ENCODE measurements around the gene SARDH. TPM values are rescaled to one million over a fixed set of nuclear protein-coding genes. Genes with fewer than 3 reads are reported as not detected.
A peak's percentile ranks its signal among the peaks of the same experiment; 100 is the strongest.

SARDH gene
- total RNA-seq, 1 experiment from 2014 or later: 5.3 TPM

DNA sequence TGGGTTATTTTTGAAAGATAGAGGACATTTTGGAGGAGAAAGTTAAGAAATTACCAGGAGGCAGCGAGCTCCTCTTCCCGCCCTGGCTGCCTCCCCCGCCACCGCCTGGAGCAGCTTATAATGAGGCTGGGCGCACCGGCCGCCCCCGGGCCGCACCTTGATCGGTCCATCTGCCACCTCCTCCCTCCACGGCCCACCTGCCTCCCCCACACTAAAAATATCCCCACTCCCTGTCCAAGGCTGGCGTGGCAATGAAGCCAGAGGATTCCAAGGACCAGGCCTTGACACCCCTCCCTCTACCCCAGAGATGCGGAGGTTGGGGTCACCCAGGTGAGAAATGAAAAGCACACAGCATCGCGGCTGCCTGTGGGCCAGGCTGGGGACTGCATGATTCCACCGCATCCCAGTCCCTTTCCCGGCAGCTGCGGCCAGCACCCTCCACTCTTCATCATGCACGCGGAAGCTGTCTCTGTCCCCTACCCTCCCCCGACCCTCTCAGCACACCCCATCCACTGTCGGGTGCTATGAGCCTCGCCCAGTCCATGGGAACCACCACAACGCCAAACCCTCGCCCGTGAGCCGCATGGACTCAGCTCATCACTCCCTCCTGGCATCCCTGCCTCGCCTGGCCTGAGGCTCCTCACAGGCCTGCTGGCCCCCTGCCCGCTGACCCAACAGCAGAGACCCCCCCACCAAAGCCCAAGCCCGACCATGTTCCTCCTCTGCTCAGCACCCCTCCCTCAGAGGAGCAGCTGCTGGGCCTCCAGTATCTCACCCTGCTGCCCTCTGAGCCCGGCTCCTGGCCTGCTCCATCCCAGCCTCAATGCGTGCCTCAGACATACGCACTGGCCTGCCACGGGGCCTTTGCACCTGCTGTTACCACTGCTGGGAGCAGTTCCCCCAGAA lies 50.0 kb downstream of the SARDH start:
- DNase-seq: no peak
- H3K4me1 Mint-ChIP-seq: peaks cover 5 to 10% of the 10 kb centered on the region in 2 experiments; a peak in 2 of 4 replicates
- Histone ChIP-seq H3K27me3 (ENCODE audit: insufficient read depth, low read length) (no peaks in the 10 kb centered on the region), H3K23ac (ENCODE audit: insufficient read length, low read depth, low read length) (no peak overlapping the region), H3K18ac (ENCODE audit: insufficient read length, low read depth, low read length) (no peak overlapping the region), H3K9me3 (ENCODE audit: control insufficient read depth, low read depth, low read length) (no peaks in the 10 kb centered on the region), H4K20me1 (ENCODE audit: control insufficient read depth, insufficient read depth, insufficient read length) (peaks cover 2% of the 10 kb centered on the region), H2AK5ac (ENCODE audit: insufficient read length, low read length) (no peak overlapping the region), H3K23me2 (ENCODE audit: insufficient read length, low read depth, low read length, poor library complexity, severe bottlenecking) (peaks cover 5% of the 10 kb centered on the region), H3K4ac (ENCODE audit: low read depth, low read length) (no peak overlapping the region), H2BK15ac (ENCODE audit: low read depth, low read length) (no peak overlapping the region), H3K4me2 (ENCODE audit: insufficient read depth, insufficient read length, low read length) (no peak overlapping the region), H2BK120ac (ENCODE audit: low read depth, low read length, poor library complexity, severe bottlenecking) (no peak overlapping the region), H3K79me1 (ENCODE audit: insufficient read depth, low read depth, low read length, poor library complexity, severe bottlenecking) (no peaks in the 10 kb centered on the region), H4K5ac (ENCODE audit: insufficient read length, low read depth, low read length) (no peak overlapping the region), H4K8ac (replicated peaks; ENCODE audit: insufficient read length, low read depth, low read length) (no peak overlapping the region), H3K4me1 (ENCODE audit: insufficient read depth, low read length) (no peaks in the 10 kb centered on the region), H2BK5ac (ENCODE audit: insufficient read length, low read length) (no peak overlapping the region), H2BK12ac (ENCODE audit: insufficient read length, low read depth, low read length) (no peak overlapping the region), H4K91ac (ENCODE audit: insufficient read length, low read depth, low read length) (no peak overlapping the region), H3K14ac (ENCODE audit: insufficient read depth, low read length) (no peak overlapping the region; the same call in 1 of the 2 replicates), H3K9ac (ENCODE audit: extremely low read depth, insufficient read length, low read length) (no peak overlapping the region), H3K27ac (ENCODE audit: insufficient read length, low read depth, low read length) (no peak overlapping the region), H2BK20ac (ENCODE audit: low read depth, low read length, poor library complexity, severe bottlenecking) (no peak overlapping the region), H3T11ph (ENCODE audit: low read length) (no peak overlapping the region), H3K79me2 (ENCODE audit: insufficient read depth, low read length) (no peaks in the 10 kb centered on the region), H2AFZ (ENCODE audit: low read length) (no peak overlapping the region), H3K56ac (ENCODE audit: insufficient read length, low read depth, low read length) (no peak overlapping the region)
- no peak overlapping the region for H3K4me3 Mint-ChIP-seq
- WGBS (ENCODE audit: extremely low coverage, insufficient read length, low lambda C conversion rate): no CpG with 5 or more reads among the region's 34 CpGs
- no peaks in the 10 kb centered on the region for H3K27me3 Mint-ChIP-seq (ENCODE audit: low read depth)
- no peaks in the 10 kb centered on the region for H3K9me3 Mint-ChIP-seq
- TF ChIP-seq CTCF (conservative IDR thresholded peaks at IDR 0.05): no peak
- peak overlapping the region in 1 of 3 experiments; percentile 72; a peak in 1 of 7 replicates for H3K27ac Mint-ChIP-seq
- H3K36me3 Mint-ChIP-seq (ENCODE audit: insufficient read depth in 1 of 3, low read depth in 3 of 3): no peaks in the 10 kb centered on the region

Measured in H9 (cell line).